SIG-M5 treated with dmso at 0.1 percent for 504 hours (cell line): Measurements from ENCODE around the gene KLRC4.
"Not testable (repeated sequence)": the region's sequence is repeated elsewhere in the genome, so short reads cannot be mapped to it uniquely, and the experiment has no call there.

ENCODE experiments used
- DNase-seq: peaks from one replicate; lab custom pipeline; 2025; ENCODE audit not compliant: unreplicated experiment; lab: John Stamatoyannopoulos, UW

KLRC4 gene

DNA sequence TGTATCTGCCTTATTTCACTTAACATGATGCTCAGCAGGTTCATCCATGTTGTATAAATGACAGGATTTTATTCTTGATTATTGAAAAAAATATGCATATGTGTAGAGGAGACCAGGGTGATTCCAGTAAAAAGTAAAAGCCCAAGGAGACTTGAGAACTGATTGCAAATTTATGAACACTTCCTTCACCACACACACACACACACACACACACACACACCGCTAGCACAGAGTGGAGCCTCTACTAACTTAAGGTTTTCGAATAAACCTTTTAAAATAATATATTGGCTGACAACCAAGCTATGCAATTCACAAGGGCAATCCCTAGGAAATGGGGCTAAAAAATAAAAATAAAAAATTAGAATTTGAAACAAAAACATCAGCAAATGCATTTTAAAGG, 11.4 kb downstream of the KLRC4 start:
- no peak for DNase-seq

- no peak for DNase-seq
Measured at GRCh38 chr12:10397296-10397695, 12.3 kb downstream of the KLRC4 start.

- not testable (repeated sequence) for DNase-seq
Measured at GRCh38 chr12:10396176-10396575, 13.4 kb downstream of the KLRC4 start.

GRCh38 chr12:10395390-10395998, 14.1 kb downstream of the KLRC4 start:
- peak; percentile 97 for DNase-seq

DNA sequence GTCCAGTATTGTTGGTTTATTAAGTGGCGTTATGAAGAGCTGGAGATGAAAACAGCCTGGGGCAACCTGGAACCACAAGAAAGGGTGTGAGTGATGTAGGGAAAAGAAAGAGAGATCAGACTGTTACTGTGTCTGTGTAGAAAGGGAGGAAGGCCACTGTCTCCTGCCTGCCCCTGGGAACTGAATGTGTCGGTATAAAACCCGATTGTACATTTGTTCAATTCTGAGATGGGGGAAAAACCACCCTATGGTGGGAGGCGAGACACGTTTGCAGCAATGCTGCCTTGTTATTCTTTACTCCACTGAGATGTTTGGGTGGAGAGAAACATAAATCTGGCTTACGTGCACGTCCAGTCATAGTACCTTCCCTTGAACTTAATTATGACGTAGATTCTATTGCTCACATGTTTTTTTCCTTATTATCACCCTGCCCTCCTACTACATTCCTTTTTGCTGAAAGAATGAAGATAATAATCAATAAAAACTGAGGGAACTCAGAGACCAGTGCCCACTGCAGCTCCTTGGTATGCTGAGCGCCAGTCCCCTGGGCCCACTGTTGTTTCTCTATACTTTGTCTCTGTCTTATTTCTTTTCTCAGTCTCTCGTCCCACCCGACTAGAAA, 14.9 kb downstream of the KLRC4 start:
- not testable (repeated sequence) for DNase-seq

DNA sequence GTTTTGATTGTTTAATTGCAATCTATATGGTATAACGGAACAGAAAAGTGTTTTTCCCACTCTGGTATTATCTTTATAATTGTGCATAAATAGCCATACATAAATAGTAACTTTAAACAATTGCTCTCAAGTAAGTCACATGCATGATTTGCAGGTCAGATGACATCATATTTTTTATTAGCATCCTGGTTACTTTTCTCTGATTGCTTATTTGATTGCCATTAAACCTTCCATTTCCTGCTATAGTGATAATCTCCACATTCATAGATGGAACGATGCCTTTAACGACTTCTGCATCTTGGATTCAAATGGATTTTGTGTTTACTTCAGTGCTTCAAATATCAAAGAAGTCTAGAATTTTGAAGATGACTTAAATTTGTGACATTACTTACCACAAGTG, 16.3 kb downstream of the KLRC4 start:
- no peak for DNase-seq

DNA sequence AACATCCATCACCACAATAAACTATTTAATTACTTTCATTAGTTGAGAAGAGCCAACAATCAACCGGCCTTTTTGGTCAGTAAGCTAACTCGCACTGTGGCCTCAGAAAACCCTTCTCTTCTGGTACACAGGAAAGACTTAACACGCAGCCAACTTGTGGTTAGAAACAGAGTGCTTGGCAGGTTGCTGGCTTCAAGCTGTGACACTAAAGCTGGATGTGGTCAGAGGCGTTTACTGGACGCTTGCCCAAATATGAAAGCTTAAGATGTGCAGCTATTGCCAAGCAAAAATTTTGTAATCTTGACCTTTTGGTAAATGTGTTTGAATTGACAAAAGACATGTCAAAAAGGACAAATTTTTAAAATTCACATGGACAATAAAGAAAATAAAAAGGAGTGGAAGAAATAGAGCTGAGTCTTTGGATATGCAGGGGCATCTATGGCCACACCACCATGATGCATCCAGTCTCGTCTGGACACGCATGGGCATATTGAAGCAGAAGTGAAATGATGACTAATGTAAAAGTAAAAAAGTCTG, 17.1 kb downstream of the KLRC4 start:
- DNase-seq, result peak; percentile 85

- not testable (repeated sequence) for DNase-seq
Measured at GRCh38 chr12:10390991-10391390, 18.6 kb downstream of the KLRC4 start.

DNA sequence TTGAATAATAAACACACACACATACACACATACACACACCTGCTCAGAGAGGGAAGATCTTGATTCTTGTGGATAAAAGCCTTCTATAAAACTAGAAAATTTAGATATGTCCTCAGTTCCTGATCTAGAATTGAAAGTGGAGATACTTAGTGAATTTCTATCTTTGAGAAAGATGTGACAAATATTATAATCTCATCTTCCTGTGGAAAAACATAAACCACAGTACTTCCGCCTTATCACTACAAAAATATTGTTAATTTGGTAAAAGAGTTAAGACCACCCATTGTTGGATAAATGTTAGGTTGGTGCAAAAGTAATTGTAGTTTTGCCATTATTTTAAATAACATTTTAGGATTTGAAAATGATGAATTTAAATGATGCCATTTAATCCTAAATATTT, 19.7 kb downstream of the KLRC4 start, which contains the start of gene KLRK1:
Gene KLRK1 (minus strand): TSS at position 138 of the 400 bp plus-strand sequence. CDS start 1,231 bp downstream, outside the sequence.
- DNase-seq, result no peak

- no peak for DNase-seq
Measured at GRCh38 chr12:10388624-10389413, 20.7 kb downstream of the KLRC4 start.

DNA sequence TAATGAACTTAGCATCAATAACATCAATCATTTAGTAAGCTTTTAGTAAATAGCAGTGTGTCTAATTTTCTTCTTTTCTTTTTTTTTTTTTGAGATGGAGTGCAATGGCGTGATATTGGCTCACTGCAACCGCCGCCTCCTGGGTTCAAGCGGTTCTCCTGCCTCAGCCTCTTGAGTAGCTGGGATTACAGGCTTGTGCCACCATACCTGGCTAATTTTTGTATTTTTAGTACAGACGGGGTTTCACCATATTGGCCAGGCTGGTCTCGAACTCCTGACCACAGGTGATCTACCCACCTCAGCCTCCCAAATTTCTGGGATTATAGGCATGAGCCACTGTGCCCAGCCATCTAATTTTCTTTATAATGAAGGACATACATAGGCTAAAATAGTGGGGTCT, 22.1 kb downstream of the KLRC4 start:
- DNase-seq, result not testable (repeated sequence)

- DNase-seq, result no peak
Measured at GRCh38 chr12:10386857-10387256, 22.7 kb downstream of the KLRC4 start.

DNA sequence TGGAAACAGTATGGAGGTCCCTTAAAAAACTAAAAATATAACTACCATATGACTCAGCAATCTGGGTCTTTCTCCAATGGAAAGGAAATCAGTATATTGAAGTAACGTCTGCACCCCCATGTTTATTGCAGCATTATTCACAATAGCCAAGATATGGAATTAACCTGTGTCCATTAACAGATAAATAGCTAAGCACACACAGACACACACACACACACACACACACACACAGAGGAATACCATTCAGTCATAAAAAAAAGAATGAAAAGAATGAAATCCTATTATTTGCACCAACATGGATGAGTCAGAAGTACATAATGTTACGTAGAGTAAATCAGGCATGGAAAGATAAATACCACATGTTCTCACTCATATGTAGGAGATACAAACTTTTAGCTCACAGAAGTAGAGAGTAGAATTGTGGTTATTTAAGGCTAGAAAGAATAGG, 24.4 kb downstream of the KLRC4 start:
- DNase-seq, result no peak

- DNase-seq, result no peak
Measured at GRCh38 chr12:10384191-10384590, 25.4 kb downstream of the KLRC4 start.

DNA sequence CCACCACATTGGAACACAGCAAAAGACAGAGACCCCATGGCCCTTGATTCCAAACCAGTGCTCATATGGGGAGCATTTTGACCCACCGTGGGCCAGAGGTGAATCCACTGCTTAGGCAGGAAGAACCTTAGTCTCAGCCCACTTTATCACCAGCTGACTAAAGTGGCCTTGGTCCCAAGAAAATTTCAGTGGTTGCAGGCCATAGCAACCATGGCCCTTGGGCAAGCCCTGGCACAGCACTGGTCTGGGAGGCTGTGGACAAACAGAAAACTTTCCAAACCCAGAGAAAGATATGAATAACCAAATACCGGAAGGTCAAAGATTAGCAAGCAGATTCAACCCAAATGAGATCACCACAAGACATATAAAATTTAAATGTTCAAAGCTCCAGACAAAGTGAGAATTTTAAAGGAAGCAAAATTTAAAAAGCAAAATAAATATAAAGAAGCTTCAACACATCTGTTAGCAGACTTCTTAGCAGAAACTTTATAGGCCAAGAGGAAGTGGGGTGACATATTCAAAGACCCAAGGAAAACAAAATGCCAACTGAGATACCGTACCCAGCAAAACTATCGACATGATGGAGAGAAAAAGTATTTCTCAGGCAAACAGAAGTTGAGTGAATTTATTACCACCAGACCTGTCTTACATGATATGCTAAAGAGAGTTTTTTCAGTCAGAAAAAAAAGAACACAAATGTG, 27.5 kb downstream of the KLRC4 start:
- no peak for DNase-seq

- not testable (repeated sequence) for DNase-seq
Measured at GRCh38 chr12:10378737-10379136, 30.8 kb downstream of the KLRC4 start.

DNA sequence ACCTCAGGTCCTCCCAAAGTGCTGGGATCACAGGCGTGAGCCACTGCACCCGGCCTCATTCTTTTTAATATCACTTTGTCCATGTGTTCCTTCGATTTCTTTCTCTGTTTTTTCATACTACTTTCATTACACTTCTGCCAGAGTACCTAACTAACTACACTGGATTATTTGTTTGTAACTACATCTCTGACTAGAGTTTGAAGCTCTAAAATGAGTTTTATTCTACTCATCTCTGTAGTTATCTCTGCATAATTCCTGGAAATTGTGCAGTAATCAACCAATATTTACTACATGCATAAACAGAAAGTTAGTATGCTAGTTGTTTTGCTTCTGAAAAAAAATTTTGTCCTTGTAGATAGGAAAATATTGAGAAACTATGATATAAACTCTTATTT, 34.9 kb downstream of the KLRC4 start:
- no peak for DNase-seq

DNA sequence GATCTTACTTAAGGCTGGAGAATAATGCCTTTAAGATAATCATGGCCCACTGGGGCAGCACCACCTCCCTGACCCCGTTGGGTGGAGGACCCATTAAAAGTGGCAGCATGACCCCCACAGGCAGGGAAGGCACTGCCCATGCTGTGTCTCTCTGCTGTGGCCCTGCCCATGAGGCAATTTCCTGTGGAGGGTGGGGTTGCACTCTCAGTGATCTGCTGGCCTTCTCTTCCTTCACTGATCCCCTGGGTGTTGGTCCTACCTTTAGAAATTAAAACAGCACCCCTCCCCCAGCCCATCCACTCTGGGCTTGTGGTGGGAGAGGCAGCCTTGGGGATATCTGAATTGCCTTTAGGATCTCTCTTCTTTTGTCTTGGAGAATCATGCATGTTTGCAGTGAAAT, 37.0 kb downstream of the KLRC4 start:
- peak; percentile 24 for DNase-seq

GRCh38 chr12:10371893-10372535, 37.5 kb downstream of the KLRC4 start:
- not testable (repeated sequence) for DNase-seq

- DNase-seq, result no peak
Measured at GRCh38 chr12:10369557-10370415, 39.8 kb downstream of the KLRC4 start.
